HFF-Myc (cell line): Measurements from ENCODE around the gene CMPK2.

Experiments used
- DNase-seq: peaks from one replicate; pipeline ENCODE4 v3.0.0-alpha.2; 2011; ENCODE audit warnings: low read depth; ENCODE audit errors: extremely low read depth
- H3K4me3 ChIP-seq: replicated peaks from 2 replicates; pipeline ENCODE4 v1.5.1; 2011; ENCODE audit warnings: low read depth, mild to moderate bottlenecking, control low read depth, low read length
- CTCF ChIP-seq: IDR thresholded peaks from 2 replicates; pipeline ENCODE4 v1.5.1; 2012; ENCODE audit warnings: mild to moderate bottlenecking, low read depth, low read length, control low read depth; ENCODE audit errors: missing control alignments

The CMPK2 gene

GRCh38 chr2:6814869-6815268 is 50.8 kb downstream of the CMPK2 start:
- no peak for DNase-seq
- H3K4me3 ChIP-seq: no peak overlapping the region
- TF ChIP-seq CTCF: no peak

GRCh38 chr2:6814312-6814711 is 51.4 kb downstream of the CMPK2 start:
- DNase-seq: no peak
- no peak for TF ChIP-seq CTCF
- no peak overlapping the region for H3K4me3 ChIP-seq

- no peak for TF ChIP-seq CTCF
- no peak for DNase-seq
- no peak overlapping the region for H3K4me3 ChIP-seq
These were observed 52.1 kb downstream of the CMPK2 start for GRCh38 chr2:6813573-6813972.

GRCh38 chr2:6812857-6813530 is 52.7 kb downstream of the CMPK2 start:
- no peak for TF ChIP-seq CTCF
- no peak for DNase-seq
- H3K4me3 ChIP-seq: no peak overlapping the region

- no peak overlapping the region for H3K4me3 ChIP-seq
- TF ChIP-seq CTCF: no peak
- no peak for DNase-seq
These were observed 54.7 kb downstream of the CMPK2 start for GRCh38 chr2:6810961-6811360.

- TF ChIP-seq CTCF: no peak
- DNase-seq: no peak
- H3K4me3 ChIP-seq: no peak overlapping the region
These were observed 57.3 kb downstream of the CMPK2 start for GRCh38 chr2:6808426-6808825.

GRCh38 chr2:6806604-6807003 is 59.1 kb downstream of the CMPK2 start:
- DNase-seq: no peak
- H3K4me3 ChIP-seq: no peak overlapping the region
- TF ChIP-seq CTCF: no peak
